ENCODE measurements around the gene ZNF106. TPM values are rescaled to one million over a fixed set of nuclear protein-coding genes. Genes with fewer than 3 reads are reported as not detected.
A peak's percentile ranks its signal among the peaks of the same experiment; 100 is the strongest.

Gene ZNF106
- polyA plus RNA-seq, 3 donors, result 29.0 to 121 (median 69.2) TPM

DNA sequence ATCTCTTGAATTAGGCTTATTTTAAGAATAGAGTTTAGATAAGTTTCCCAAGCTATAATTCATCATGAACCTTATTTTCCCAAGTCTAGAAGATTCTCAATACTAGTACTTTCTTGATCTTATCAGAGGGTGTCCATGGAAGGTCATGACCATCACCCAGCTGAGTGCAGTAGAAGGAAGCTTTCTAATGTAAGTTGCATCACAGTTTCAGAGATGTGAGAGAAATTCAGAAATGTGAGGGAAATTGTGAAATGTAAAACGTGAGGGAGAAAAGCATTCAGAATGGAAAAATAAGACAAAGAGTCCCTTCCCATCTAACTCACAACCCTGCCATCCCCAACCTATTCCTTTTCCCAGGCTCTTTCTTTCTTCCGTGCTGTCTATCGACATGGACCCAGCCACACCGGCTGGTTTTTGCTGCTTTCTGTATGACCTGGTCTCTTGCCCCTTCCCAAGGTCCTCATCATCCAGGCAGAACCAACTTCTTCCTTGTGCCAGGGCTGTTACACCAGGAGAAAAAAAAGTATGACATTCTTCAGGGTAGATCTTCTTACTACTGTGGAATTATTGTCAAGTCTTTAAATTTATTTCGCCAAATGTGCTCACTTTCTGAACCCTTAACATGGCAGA, 124.9 kb downstream of the ZNF106 start:
- H3K4me3 Mint-ChIP-seq, result peak overlapping the region in 1 of 2 donors; percentile 74
- H3K4me1 Mint-ChIP-seq, result peaks cover 70% of the 10 kb centered on the region
- H4K20me1 ChIP-seq (ENCODE audit: insufficient read depth, low read length), result no peaks in the 10 kb centered on the region
- no peaks in the 10 kb centered on the region for H3K9me3 Mint-ChIP-seq
- H3K4me3 ChIP-seq (replicated peaks in 1 of 3; ENCODE audit: low read depth in 2 of 3, low read length in 3 of 3), result peak overlapping the region in 1 of 3 experiments; percentile 44
- peak overlapping the region; percentile 88 to 94 (median 94) for H3K27ac Mint-ChIP-seq
- no peaks in the 10 kb centered on the region for H3K9me3 ChIP-seq (replicated peaks in 1 of 2; ENCODE audit: control insufficient read depth in 1 of 2, insufficient read depth in 1 of 2, low read length in 2 of 2)
- H3K79me2 ChIP-seq (ENCODE audit: insufficient read depth, low read length), result no peaks in the 10 kb centered on the region
- 94% methylated on average over 2 of the region's 5 CpGs for WGBS (ENCODE audit: insufficient coverage)
- H3K9ac ChIP-seq (ENCODE audit: insufficient read depth, low read length, poor library complexity, severe bottlenecking), result no peak overlapping the region
- TF ChIP-seq, protein P1, sequence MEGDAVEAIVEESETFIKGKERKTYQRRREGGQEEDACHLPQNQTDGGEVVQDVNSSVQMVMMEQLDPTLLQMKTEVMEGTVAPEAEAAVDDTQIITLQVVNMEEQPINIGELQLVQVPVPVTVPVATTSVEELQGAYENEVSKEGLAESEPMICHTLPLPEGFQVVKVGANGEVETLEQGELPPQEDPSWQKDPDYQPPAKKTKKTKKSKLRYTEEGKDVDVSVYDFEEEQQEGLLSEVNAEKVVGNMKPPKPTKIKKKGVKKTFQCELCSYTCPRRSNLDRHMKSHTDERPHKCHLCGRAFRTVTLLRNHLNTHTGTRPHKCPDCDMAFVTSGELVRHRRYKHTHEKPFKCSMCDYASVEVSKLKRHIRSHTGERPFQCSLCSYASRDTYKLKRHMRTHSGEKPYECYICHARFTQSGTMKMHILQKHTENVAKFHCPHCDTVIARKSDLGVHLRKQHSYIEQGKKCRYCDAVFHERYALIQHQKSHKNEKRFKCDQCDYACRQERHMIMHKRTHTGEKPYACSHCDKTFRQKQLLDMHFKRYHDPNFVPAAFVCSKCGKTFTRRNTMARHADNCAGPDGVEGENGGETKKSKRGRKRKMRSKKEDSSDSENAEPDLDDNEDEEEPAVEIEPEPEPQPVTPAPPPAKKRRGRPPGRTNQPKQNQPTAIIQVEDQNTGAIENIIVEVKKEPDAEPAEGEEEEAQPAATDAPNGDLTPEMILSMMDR (IDR thresholded peaks at IDR 0.05), result no peak
- intact Hi-C loops (cut with micrococcal nuclease), result no loop called here
- H3K4me1 ChIP-seq (ENCODE audit: control insufficient read depth in 1 of 2, insufficient read depth in 2 of 2, low read length in 2 of 2), result peaks cover 66 to 67% of the 10 kb centered on the region in 2 donors
- H3K4me2 ChIP-seq (replicated peaks; ENCODE audit: extremely low read depth, low read length, poor library complexity, severe bottlenecking), result peak overlapping the region; percentile 61
- H3K27ac ChIP-seq (ENCODE audit: low read depth in 1 of 2, low read length in 2 of 2), result peak overlapping the region; percentile 60 to 80
- DNase-seq, result peak in 2 of 3 donors; percentile 20 to 53
- no peaks in the 10 kb centered on the region for H3K27me3 ChIP-seq (ENCODE audit: control insufficient read depth in 2 of 2, insufficient read depth in 2 of 2, low read length in 2 of 2)
- no peak overlapping the region for H2AFZ ChIP-seq (ENCODE audit: insufficient read depth, low read depth, low read length, poor library complexity, severe bottlenecking)
- peaks cover 0 to 4% (median 0%) of the 10 kb centered on the region in 3 donors for H3K27me3 Mint-ChIP-seq (ENCODE audit: low read depth in 3 of 3)
- H3K36me3 ChIP-seq (replicated peaks in 1 of 2; ENCODE audit: control insufficient read depth in 1 of 2, insufficient read depth in 2 of 2, low read length in 2 of 2), result peaks cover 2 to 25% of the 10 kb centered on the region in 2 donors
- peaks cover 16 to 17% of the 10 kb centered on the region in 2 donors for H3K36me3 Mint-ChIP-seq

DNA sequence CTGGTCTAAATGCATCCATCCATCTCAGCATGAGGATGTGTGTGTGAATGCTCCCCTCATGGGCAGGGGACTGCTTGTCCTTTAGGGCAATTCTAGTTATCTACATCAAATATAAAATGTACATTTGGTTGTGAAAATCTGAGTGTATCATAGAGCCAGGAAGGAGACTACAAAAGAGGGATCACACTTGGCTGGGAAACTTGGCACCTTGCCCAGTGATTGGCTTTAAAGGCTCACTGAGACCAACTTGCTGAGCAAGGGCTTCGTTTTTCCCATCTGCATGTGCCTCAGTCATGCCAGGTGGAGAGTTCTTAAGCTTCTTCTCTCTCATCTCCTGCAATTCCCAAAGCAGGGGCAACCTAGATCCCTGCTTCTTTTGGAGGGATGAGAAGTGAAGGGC, 126.4 kb downstream of the ZNF106 start:
- Mint-ChIP-seq H3K4me1 (peaks cover 67% of the 10 kb centered on the region), H3K9me3 (no peaks in the 10 kb centered on the region), H3K36me3 (peaks cover 25 to 29% of the 10 kb centered on the region in 2 donors), H3K4me3 (no peak overlapping the region), H3K27me3 (ENCODE audit: low read depth in 3 of 3) (peaks cover 0 to 3% (median 0%) of the 10 kb centered on the region in 3 donors), H3K27ac (peak overlapping the region in 2 of 7 donors; percentile 30 to 35)
- H3K9me3 ChIP-seq (replicated peaks in 1 of 2; ENCODE audit: control insufficient read depth in 1 of 2, insufficient read depth in 1 of 2, low read length in 2 of 2), result no peaks in the 10 kb centered on the region
- no peak overlapping the region for H3K9ac ChIP-seq (ENCODE audit: insufficient read depth, low read length, poor library complexity, severe bottlenecking)
- TF ChIP-seq, protein P1 (IDR thresholded peaks at IDR 0.05), result no peak
- H3K4me2 ChIP-seq (replicated peaks; ENCODE audit: extremely low read depth, low read length, poor library complexity, severe bottlenecking), result no peak overlapping the region
- no peaks in the 10 kb centered on the region for H3K27me3 ChIP-seq (ENCODE audit: control insufficient read depth in 2 of 2, insufficient read depth in 2 of 2, low read length in 2 of 2)
- peaks cover 58 to 59% of the 10 kb centered on the region in 2 donors for H3K4me1 ChIP-seq (ENCODE audit: control insufficient read depth in 1 of 2, insufficient read depth in 2 of 2, low read length in 2 of 2)
- H3K27ac ChIP-seq (ENCODE audit: low read depth in 1 of 2, low read length in 2 of 2), result peak overlapping the region in 1 of 2 donors; percentile 80
- intact Hi-C loops (cut with micrococcal nuclease), result no loop called here
- no peak for DNase-seq
- no peaks in the 10 kb centered on the region for H3K79me2 ChIP-seq (ENCODE audit: insufficient read depth, low read length)
- no peaks in the 10 kb centered on the region for H4K20me1 ChIP-seq (ENCODE audit: insufficient read depth, low read length)
- H2AFZ ChIP-seq (ENCODE audit: insufficient read depth, low read depth, low read length, poor library complexity, severe bottlenecking), result no peak overlapping the region
- H3K4me3 ChIP-seq (replicated peaks in 1 of 3; ENCODE audit: low read depth in 2 of 3, low read length in 3 of 3), result no peak overlapping the region
- H3K36me3 ChIP-seq (replicated peaks in 1 of 2; ENCODE audit: control insufficient read depth in 1 of 2, insufficient read depth in 2 of 2, low read length in 2 of 2), result peaks cover 2 to 32% of the 10 kb centered on the region in 2 donors
- WGBS (ENCODE audit: insufficient coverage), result no CpG with 5 or more reads among the region's 1 CpG

All from CD14-positive monocyte (primary cell).